Esophagus squamous epithelium (tissue), 4 donors: ENCODE measurements around the gene COMT.

Source experiments
- CTCF ChIP-seq, 6 experiments: fragments of 450-650 bp in 4 of 6; fragments of 200-600 bp in 2 of 6; sonication (generic) in 2 of 6; IDR thresholded peaks; one replicate each; pipeline ENCODE4 v1.5.1; 2016 to 2019; ENCODE audit warnings: antibody characterized with exemption in 6 of 6, mild to moderate bottlenecking in 4 of 6, moderate library complexity in 4 of 6
- POLR2A ChIP-seq, 4 donors: fragments of 450-650 bp; IDR thresholded peaks; one replicate each; pipeline ENCODE4 v1.6.1; 2017; ENCODE audit warnings: antibody characterized with exemption in 4 of 4, mild to moderate bottlenecking in 4 of 4, moderate library complexity in 3 of 4

- TF ChIP-seq POLR2A (IDR thresholded peaks at IDR 0.05) (no peak), CTCF (IDR thresholded peaks at IDR 0.05) (no peak)
Measured at GRCh38 chr22:19921544-19922081, 20.0 kb upstream of the COMT start.
